GM21786 (cell line): ENCODE data around the gene ATP7A.
"Not testable (repeated sequence)": the region's sequence is repeated elsewhere in the genome, so short reads cannot be mapped to it uniquely, and the experiment has no call there.

Experiments
- ATAC-seq: cut with Tn5 transposase; IDR thresholded peaks from one replicate; pipeline ENCODE4 v1.9.1; 2021; ENCODE audit not compliant: unreplicated experiment

The ATP7A gene

DNA sequence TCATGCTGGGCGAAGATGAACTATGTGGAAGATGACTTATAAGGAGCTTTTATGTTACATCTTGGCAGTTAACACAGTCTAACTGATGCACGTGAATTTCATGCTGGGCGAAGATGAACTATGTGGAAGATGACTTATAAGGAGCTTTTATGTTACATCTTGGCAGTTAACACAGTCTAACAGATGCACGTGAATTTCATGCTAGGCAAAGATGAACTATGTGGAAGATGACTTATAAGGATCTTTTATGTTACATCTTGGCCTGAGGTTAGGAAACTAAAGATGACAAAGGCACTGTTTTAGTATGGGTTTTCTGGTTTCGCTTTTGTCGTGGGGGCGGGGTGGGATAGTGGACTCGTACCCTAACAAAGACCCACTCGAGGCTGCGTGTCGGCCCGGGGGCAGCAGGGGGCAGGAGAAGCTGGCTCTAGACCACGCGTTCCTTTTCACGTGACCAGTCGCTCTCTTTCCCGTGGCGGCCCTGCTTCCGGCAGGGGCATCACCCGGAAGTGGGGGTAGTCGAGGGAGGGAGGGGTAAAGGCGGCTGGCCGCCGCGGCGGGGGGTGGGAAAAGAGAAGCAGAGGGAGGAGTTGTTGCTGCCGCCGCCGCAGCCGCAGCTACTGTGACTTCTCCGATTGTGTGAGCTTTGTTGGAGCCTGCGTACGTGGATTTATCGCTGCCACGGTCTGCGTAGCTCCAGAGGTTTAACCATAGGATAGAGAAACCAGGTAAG, at the start of gene ATP7A:
Gene ATP7A, plus strand, starts transcription at position 586 of the 733 bp plus-strand sequence. CDS start 60,949 bp downstream, outside the sequence.
- ATAC-seq: peak; percentile 96

- ATAC-seq: no peak
Measured at GRCh38 chrX:77875372-77875771, 35.1 kb upstream of the ATP7A start.

GRCh38 chrX:77881418-77881817, 29.1 kb upstream of the ATP7A start:
- ATAC-seq: not testable (repeated sequence)

GRCh38 chrX:77892887-77893286, 17.6 kb upstream of the ATP7A start:
- no peak for ATAC-seq

DNA sequence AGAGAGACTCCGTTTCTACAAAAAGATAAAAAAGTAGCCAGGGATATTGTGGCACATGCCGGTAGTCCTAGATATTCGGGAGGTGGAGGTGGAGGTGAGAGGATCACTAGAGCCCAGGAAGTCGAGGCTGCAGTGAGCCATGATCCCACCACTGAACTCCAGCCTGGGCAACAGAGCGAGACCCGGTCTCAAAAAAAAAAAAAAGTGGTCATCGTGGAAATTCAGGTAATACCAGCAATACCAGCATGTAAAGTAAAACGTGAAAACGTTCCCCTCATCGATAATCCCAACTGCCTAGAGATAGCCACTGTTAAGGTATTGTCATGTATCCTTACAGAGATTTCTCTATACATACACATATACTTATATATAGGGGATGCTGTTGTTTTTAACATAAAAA, 16.8 kb upstream of the ATP7A start:
- no peak for ATAC-seq

DNA sequence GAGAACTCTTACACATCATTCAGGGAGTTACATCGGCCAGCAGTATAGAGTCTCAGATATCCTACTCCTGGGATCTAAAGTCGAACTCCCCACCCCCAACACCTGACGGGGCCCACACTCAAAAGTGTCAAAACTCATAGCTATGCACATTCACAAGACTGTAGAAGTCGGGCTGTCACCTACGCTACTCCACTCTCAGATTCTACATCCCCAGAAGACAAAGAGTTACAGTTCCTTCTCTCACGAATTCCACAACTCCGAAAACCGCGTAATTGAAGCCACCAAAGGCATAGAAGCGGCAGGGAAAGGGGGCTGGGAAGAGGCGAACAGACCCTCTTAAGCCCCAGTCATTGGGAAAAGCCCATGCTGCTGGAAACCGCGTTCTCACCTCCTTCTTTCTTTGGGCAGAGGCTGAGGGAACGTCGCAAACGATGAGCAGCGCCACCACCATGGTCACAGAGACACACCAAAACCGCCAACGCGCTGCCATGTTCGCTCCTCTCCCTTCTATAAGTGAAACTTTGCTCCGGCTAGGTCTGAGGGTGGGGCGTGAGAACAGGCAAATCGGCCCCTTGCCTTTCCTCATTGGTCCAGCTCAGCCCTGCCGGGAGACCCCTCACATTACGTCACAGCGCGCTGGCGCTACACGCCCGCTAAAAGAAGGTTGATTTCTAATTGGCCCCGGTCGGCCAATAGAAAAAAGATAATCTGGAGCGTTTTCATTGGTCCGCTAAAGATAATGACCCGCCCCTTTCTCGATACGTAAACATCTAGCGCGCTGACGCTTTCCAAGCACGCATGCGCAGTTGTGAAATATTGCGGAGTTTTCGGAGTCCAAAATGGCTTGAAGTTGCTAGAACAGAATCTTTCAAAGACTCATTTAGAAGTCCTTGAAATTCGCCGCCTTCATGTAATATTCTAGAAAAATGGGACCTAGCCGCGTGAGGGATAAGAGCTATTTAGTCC, 15.3 kb upstream of the ATP7A start, which contains the start of gene MAGT1:
Gene MAGT1, minus strand, starts transcription at position 515 of the 966 bp plus-strand sequence. Its CDS starts 25 bp downstream, at position 490.
- ATAC-seq: peak; percentile 87

DNA sequence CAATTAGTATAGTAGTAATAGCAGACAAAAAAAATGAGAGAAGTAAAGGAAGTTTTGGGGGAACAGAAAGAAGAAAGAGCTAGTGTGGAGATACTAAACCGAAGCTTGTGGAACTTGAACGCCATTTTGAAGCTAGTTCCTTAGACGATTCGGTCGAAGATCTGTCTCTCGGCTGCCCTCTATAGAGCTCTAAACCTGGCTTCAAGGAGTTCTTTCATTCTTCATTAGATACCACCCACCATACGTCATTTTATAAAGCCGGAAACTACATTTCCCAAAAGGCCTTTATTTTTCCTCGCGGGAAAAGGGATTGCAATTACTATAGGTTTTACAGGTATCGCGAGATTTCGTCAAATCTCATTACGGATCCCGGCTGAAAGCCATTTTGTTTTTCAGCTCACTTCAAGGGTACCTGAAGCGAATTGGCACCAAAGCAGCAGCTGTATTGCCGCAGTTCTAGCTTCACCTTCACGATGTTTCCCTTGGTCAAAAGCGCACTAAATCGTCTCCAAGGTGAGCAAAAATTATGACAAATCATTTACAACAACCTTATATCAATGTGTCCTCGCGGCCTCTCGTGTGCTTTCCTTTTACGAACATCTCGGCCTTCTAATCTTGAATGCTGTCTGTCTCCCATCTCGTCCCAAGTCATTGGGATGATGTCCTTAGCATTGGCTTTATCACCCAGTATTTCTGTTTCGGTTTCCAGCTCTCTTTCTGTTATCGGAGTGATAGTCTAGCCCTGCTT, 11.2 kb upstream of the ATP7A start, which contains the start of gene COX7B:
Gene COX7B, plus strand, starts transcription at position 388 of the 748 bp plus-strand sequence. Its CDS starts 86 bp downstream, at position 474.
- ATAC-seq: peak; percentile 66

DNA sequence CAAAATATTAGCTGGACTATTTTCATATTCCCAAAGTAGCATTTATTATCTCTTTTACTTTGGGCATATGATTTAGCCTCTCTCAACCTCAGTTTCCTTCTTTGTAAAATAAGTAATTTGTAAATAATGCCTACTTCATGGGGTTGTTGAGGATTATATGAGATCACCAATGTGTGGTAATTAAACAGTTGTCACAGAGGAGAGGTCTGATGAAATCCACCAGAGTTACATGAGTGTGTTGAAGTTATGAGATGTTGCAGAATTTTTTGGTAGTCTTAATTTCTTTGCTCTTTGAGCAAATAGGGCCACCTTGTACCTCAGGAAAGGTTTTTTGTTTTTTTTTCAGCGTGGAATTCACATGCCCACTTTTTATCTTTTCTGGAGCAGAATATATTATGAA, 9.8 kb upstream of the ATP7A start:
- no peak for ATAC-seq

GRCh38 chrX:77901506-77901905, 9.0 kb upstream of the ATP7A start:
- ATAC-seq: no peak

- peak; percentile 57 for ATAC-seq
Measured at GRCh38 chrX:77917294-77917933, 6.9 kb downstream of the ATP7A start.

- no peak for ATAC-seq
Measured at GRCh38 chrX:77918568-77918967, 8.1 kb downstream of the ATP7A start.

DNA sequence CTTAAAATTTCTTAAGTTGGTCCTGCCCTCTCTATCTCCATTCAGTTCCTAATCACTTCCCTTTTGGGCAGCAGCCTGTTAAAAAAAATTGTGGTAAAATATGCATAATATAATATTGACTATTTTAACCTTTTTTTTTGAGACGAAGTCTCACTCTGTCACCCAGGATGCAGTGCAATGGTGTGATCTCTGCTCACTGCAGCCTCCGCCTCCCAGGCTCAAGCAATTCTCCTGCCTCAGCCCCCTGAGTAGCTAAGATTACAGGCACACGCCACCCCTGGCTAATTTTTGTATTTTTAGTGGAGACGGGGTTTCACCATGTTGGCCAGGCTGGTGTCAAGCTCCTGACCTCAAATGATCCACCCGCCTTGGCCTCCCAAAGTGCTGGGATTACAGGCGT, 8.9 kb downstream of the ATP7A start:
- ATAC-seq: not testable (repeated sequence)

GRCh38 chrX:77922787-77923186, 12.3 kb downstream of the ATP7A start:
- no peak for ATAC-seq

DNA sequence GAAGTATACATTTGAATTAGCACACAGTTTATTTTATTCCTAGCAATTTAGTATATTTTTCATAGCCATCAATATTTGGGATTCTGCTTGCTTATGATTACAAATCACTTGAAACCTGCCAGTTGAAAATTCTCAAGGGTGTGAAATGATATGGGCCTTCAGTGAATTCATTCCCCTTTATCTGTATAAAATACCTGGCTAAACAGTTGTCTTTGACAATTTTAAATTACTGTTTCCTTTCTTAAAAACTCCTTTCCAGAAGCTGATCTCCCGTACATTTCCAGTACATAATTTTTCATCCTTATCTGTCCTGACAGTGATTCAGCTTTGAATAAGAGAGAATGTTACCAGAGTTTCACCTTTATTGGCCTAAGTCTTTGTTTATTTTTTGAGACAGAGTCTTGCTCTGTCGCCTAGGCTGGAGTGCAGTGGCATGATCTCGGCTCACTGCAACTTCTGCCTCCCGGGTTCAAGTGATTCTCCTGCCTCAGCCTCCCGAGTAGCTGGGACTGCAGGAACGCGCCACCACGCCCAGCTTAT, 13.9 kb downstream of the ATP7A start:
- no peak for ATAC-seq

DNA sequence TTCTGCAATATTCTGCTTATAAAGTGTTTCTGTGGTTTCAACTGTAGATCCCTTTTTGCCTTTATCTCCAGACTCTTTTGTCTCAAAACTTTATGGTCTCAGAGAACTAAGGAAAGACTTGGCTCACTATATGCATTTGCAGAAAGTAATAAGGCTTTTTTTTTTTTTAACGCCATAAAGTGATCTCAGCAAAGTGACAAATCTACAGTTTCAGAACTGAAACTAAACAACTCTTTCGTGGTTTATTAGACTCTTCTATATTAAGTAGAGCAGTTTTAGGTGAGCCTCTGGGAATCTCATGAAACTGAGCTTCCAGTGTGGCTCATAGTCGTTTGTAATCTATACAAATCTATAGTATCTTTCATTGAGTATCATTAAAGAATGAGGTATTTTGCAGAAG, 15.3 kb downstream of the ATP7A start:
- no peak for ATAC-seq

DNA sequence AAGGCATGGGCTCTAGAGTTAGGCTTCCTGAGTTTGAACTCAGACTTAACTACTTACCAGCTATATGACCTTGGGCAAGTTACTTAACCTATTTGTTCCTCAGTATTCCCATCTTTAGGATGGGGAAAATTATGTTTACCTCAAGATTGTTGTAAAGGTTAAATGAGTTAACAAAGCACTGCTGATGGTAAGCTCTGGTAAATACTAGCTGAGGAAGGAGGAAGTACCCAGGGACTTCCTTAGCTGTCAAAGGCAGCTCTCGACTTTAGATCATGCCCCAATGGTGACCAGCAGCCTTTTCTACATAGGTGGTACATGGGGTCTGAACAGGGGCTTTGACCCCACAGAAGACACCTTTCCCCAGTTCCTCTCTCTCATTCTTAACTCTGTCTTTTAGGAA, 20.1 kb downstream of the ATP7A start:
- ATAC-seq: no peak

- no peak for ATAC-seq
Measured at GRCh38 chrX:77935886-77936285, 25.4 kb downstream of the ATP7A start.

DNA sequence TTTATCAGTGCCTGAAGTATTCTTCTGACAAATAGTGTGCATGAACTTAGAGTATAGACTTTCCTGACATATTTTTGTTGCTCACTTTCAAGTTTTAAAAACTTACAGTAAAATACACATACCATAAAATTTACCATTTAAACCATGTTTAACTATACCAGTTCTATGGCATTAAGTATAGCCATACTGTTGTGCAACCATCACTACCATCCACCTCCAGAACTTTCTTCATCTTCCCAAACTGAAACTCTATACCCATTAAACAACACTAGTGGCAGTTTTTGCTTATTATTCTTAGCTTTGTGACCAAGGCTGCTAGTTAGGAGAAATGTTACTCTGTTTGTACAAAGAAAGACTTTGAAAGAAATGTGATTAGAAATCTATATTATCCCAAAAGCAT, 25.8 kb downstream of the ATP7A start:
- no peak for ATAC-seq

DNA sequence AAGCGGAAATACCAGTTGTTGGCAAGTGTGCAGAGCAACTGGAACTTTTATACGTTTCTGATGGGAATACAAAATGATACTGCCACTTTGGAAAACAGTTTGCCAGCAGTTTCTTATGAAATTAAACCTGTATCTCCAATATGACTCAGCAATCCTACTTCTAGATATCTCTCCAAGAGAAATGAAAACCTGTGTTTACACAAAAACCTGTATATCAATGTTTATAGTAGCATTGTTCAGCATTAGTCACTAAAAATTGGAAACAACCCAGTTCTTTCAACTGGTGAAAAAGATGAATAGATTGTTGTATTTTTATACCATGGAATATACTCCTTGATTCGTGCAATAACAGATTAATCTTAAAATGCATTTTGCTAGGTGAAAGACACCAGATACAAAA, 26.8 kb downstream of the ATP7A start:
- no peak for ATAC-seq

- ATAC-seq: no peak
Measured at GRCh38 chrX:77938083-77938680, 27.7 kb downstream of the ATP7A start.
